HG03066 (cell line): ENCODE data around the gene CCDC106.

Experiments
- ATAC-seq: cut with Tn5 transposase; IDR thresholded peaks from one replicate; pipeline ENCODE4 v1.9.1; 2021; ENCODE audit warnings: low read depth; ENCODE audit not compliant: unreplicated experiment

Gene CCDC106

GRCh38 chr19:55613930-55614710 is 33.9 kb upstream of the CCDC106 start:
- ATAC-seq: no peak

GRCh38 chr19:55614711-55615542 is 33.1 kb upstream of the CCDC106 start:
- no peak for ATAC-seq

GRCh38 chr19:55615543-55616394 is 32.2 kb upstream of the CCDC106 start:
- no peak for ATAC-seq

- ATAC-seq: no peak
Measured at GRCh38 chr19:55616395-55616875, 31.6 kb upstream of the CCDC106 start.

- ATAC-seq: no peak
Measured at GRCh38 chr19:55617426-55617825, 30.6 kb upstream of the CCDC106 start.

GRCh38 chr19:55618426-55618825 is 29.6 kb upstream of the CCDC106 start:
- ATAC-seq: no peak

- ATAC-seq: no peak
Measured at GRCh38 chr19:55619286-55619685, 28.7 kb upstream of the CCDC106 start.

GRCh38 chr19:55620410-55621204 is 27.4 kb upstream of the CCDC106 start:
- ATAC-seq: no peak

- no peak for ATAC-seq
Measured at GRCh38 chr19:55621205-55621672, 26.8 kb upstream of the CCDC106 start.

- no peak for ATAC-seq
Measured at GRCh38 chr19:55621673-55622231, 26.3 kb upstream of the CCDC106 start.

GRCh38 chr19:55622242-55622969 is 25.6 kb upstream of the CCDC106 start:
- ATAC-seq: no peak

GRCh38 chr19:55623130-55623529 is 24.9 kb upstream of the CCDC106 start:
- no peak for ATAC-seq

GRCh38 chr19:55623561-55623960 is 24.5 kb upstream of the CCDC106 start:
- ATAC-seq: no peak

GRCh38 chr19:55624109-55625003 is 23.7 kb upstream of the CCDC106 start, which contains the start of gene ZNF784:
TSS of gene ZNF784 (minus strand) at chr19:55624566. CDS start at chr19:55624561, 5 bp downstream.
- no peak for ATAC-seq

GRCh38 chr19:55625004-55625326 is 23.0 kb upstream of the CCDC106 start:
- no peak for ATAC-seq

GRCh38 chr19:55626350-55626749 is 21.7 kb upstream of the CCDC106 start:
- no peak for ATAC-seq

GRCh38 chr19:55632463-55632834 is 15.6 kb upstream of the CCDC106 start:
- no peak for ATAC-seq

- no peak for ATAC-seq
Measured at GRCh38 chr19:55633861-55634260, 14.2 kb upstream of the CCDC106 start.
